Stimulated activated CD4-positive, alpha-beta T cell treated with anti-CD3 and anti-CD28 coated beads, TNF-alpha, amount 100 ng/mL, for 1 hour (primary cell): Measurements from ENCODE around the gene SURF6.
"Not testable (repeated sequence)": the region's sequence is repeated elsewhere in the genome, so short reads cannot be mapped to it uniquely, and the experiment has no call there.

Experiments
- DNase-seq, 3 donors: peaks; one replicate each; pipeline ENCODE4 v3.0.0-alpha.2; 2020; ENCODE audit warnings: low read depth in 3 of 3, low spot score in 1 of 3

SURF6 gene

GRCh38 chr9:133348718-133349573, 13.0 kb upstream of the SURF6 start:
- DNase-seq: no peak

GRCh38 chr9:133347985-133348717, 12.2 kb upstream of the SURF6 start, which contains the start of the genes MED22 and RPL7A:
Gene MED22, minus strand, starts transcription at chr9:133348131. Its CDS starts 1,469 bp downstream, at chr9:133346662.
Gene RPL7A, plus strand, starts transcription at chr9:133348218. Its CDS starts 26 bp downstream, at chr9:133348244.
- peak; percentile 80 to 82 (median 82) for DNase-seq

GRCh38 chr9:133347515-133347984, 11.6 kb upstream of the SURF6 start:
- no peak for DNase-seq

- DNase-seq: no peak
These were observed 10.2 kb upstream of the SURF6 start for GRCh38 chr9:133346021-133346785.

- DNase-seq: no peak
These were observed 9.6 kb upstream of the SURF6 start for GRCh38 chr9:133345596-133345995.

- DNase-seq: no peak
These were observed 9.0 kb upstream of the SURF6 start for GRCh38 chr9:133344979-133345378.

GRCh38 chr9:133344071-133344470, 8.1 kb upstream of the SURF6 start:
- no peak for DNase-seq

- no peak for DNase-seq
These were observed 6.6 kb upstream of the SURF6 start for GRCh38 chr9:133342570-133342969.

- no peak for DNase-seq
These were observed 6.0 kb upstream of the SURF6 start for GRCh38 chr9:133342069-133342406.

- DNase-seq: no peak
These were observed 5.5 kb upstream of the SURF6 start for GRCh38 chr9:133341369-133342068.

- no peak for DNase-seq
These were observed 4.9 kb upstream of the SURF6 start for GRCh38 chr9:133340916-133341315.

- no peak for DNase-seq
These were observed 4.3 kb upstream of the SURF6 start for GRCh38 chr9:133340256-133340655.

GRCh38 chr9:133339641-133340040, 3.7 kb upstream of the SURF6 start:
- no peak for DNase-seq

GRCh38 chr9:133334888-133335287, 1.1 kb downstream of the SURF6 start:
- not testable (repeated sequence) for DNase-seq

GRCh38 chr9:133334161-133334560, 1.8 kb downstream of the SURF6 start:
- no peak for DNase-seq

- DNase-seq: no peak
These were observed 2.4 kb downstream of the SURF6 start for GRCh38 chr9:133333566-133333965.

- DNase-seq: no peak
These were observed 3.0 kb downstream of the SURF6 start for GRCh38 chr9:133333011-133333410.

- DNase-seq: no peak
These were observed 3.6 kb downstream of the SURF6 start for GRCh38 chr9:133332381-133332730.

- no peak for DNase-seq
These were observed 4.2 kb downstream of the SURF6 start for GRCh38 chr9:133331641-133332380.

GRCh38 chr9:133331221-133331620, 4.8 kb downstream of the SURF6 start:
- no peak for DNase-seq
